ENCODE measurements around the gene VAMP2.
A peak's percentile ranks its signal among the peaks of the same experiment; 100 is the strongest.

The VAMP2 gene

GRCh38 chr17:8141045-8141444 is 21.7 kb downstream of the VAMP2 start:
- Histone ChIP-seq H2AFZ (no peak overlapping the region), H3K4me3 (ENCODE audit: low read depth, low read length) (no peak overlapping the region), H3K9ac (no peak overlapping the region), H3K36me3 (ENCODE audit: control insufficient read depth, insufficient read depth, low read length) (no peaks in the 10 kb centered on the region), H3K4me2 (ENCODE audit: low read length) (no peak overlapping the region), H3K27me3 (ENCODE audit: control insufficient read depth, insufficient read depth, low read length) (no peaks in the 10 kb centered on the region), H3K27ac (no peak overlapping the region), H3K4me1 (peaks cover 5% of the 10 kb centered on the region), H3K9me3 (ENCODE audit: control insufficient read depth, low read length) (no peaks in the 10 kb centered on the region), H3K79me2 (no peaks in the 10 kb centered on the region)
- no peak for TF ChIP-seq CTCF (IDR thresholded peaks at IDR 0.05)

GRCh38 chr17:8140065-8141029 is 22.4 kb downstream of the VAMP2 start:
- Histone ChIP-seq H3K36me3 (ENCODE audit: control insufficient read depth, insufficient read depth, low read length) (no peaks in the 10 kb centered on the region), H2AFZ (no peak overlapping the region), H3K9me3 (ENCODE audit: control insufficient read depth, low read length) (no peaks in the 10 kb centered on the region), H3K27ac (no peak overlapping the region), H3K27me3 (ENCODE audit: control insufficient read depth, insufficient read depth, low read length) (no peaks in the 10 kb centered on the region), H3K4me3 (ENCODE audit: low read depth, low read length) (no peak overlapping the region), H3K4me1 (peaks cover 5% of the 10 kb centered on the region), H3K4me2 (ENCODE audit: low read length) (no peak overlapping the region), H3K9ac (no peak overlapping the region), H3K79me2 (no peaks in the 10 kb centered on the region)
- no peak for TF ChIP-seq CTCF (IDR thresholded peaks at IDR 0.05)

GRCh38 chr17:8138672-8139371 is 23.9 kb downstream of the VAMP2 start:
- Histone ChIP-seq H3K27me3 (ENCODE audit: control insufficient read depth, insufficient read depth, low read length) (no peaks in the 10 kb centered on the region), H3K4me2 (ENCODE audit: low read length) (peak overlapping the region; percentile 65), H3K36me3 (ENCODE audit: control insufficient read depth, insufficient read depth, low read length) (no peaks in the 10 kb centered on the region), H3K4me1 (peaks cover 5% of the 10 kb centered on the region), H3K4me3 (ENCODE audit: low read depth, low read length) (peak overlapping the region; percentile 45), H3K27ac (peak overlapping the region; percentile 86), H3K9me3 (ENCODE audit: control insufficient read depth, low read length) (no peaks in the 10 kb centered on the region), H3K79me2 (no peaks in the 10 kb centered on the region), H2AFZ (peak overlapping the region; percentile 40), H3K9ac (no peak overlapping the region)
- TF ChIP-seq CTCF (IDR thresholded peaks at IDR 0.05) = peak; percentile 94

GRCh38 chr17:8138374-8138671 is 24.4 kb downstream of the VAMP2 start:
- H3K79me2 ChIP-seq = no peaks in the 10 kb centered on the region
- no peak for TF ChIP-seq CTCF (IDR thresholded peaks at IDR 0.05)
- peak overlapping the region; percentile 65 for H3K4me2 ChIP-seq (ENCODE audit: low read length)
- peaks cover 5% of the 10 kb centered on the region for H3K4me1 ChIP-seq
- H2AFZ ChIP-seq = peak overlapping the region; percentile 40
- no peaks in the 10 kb centered on the region for H3K27me3 ChIP-seq (ENCODE audit: control insufficient read depth, insufficient read depth, low read length)
- peak overlapping the region; percentile 45 for H3K4me3 ChIP-seq (ENCODE audit: low read depth, low read length)
- H3K36me3 ChIP-seq (ENCODE audit: control insufficient read depth, insufficient read depth, low read length) = no peaks in the 10 kb centered on the region
- no peaks in the 10 kb centered on the region for H3K9me3 ChIP-seq (ENCODE audit: control insufficient read depth, low read length)
- H3K9ac ChIP-seq = no peak overlapping the region
- H3K27ac ChIP-seq = peak overlapping the region; percentile 86

Data from parathyroid adenoma (tissue), 2 donors.